ENCODE data around the gene NR1H4.
"Not testable (repeated sequence)": the region's sequence is repeated elsewhere in the genome, so short reads cannot be mapped to it uniquely, and the experiment has no call there.

The NR1H4 gene

GRCh38 chr12:100473716-100474150 lies at the start of gene NR1H4:
Gene NR1H4, plus strand, starts transcription at chr12:100473866. Its CDS starts 19,458 bp downstream, at chr12:100493324.
- no peak for DNase-seq (ENCODE audit: low read depth)

- no peak for DNase-seq (ENCODE audit: low read depth)
Measured at GRCh38 chr12:100426145-100426544, 47.5 kb upstream of the NR1H4 start.

- DNase-seq (ENCODE audit: low read depth), result no peak
Measured at GRCh38 chr12:100427078-100427477, 46.6 kb upstream of the NR1H4 start.

- not testable (repeated sequence) for DNase-seq (ENCODE audit: low read depth)
Measured at GRCh38 chr12:100430251-100430650, 43.4 kb upstream of the NR1H4 start.

- no peak for DNase-seq (ENCODE audit: low read depth)
Measured at GRCh38 chr12:100433701-100434100, 40.0 kb upstream of the NR1H4 start.

GRCh38 chr12:100434177-100434576 lies 39.5 kb upstream of the NR1H4 start:
- no peak for DNase-seq (ENCODE audit: low read depth)

- DNase-seq (ENCODE audit: low read depth), result no peak
Measured at GRCh38 chr12:100435957-100436356, 37.7 kb upstream of the NR1H4 start.

GRCh38 chr12:100437038-100437841 lies 36.4 kb upstream of the NR1H4 start:
- no peak for DNase-seq (ENCODE audit: low read depth)

GRCh38 chr12:100439797-100440196 lies 33.9 kb upstream of the NR1H4 start:
- DNase-seq (ENCODE audit: low read depth), result no peak

GRCh38 chr12:100442403-100442802 lies 31.3 kb upstream of the NR1H4 start:
- no peak for DNase-seq (ENCODE audit: low read depth)

- no peak for DNase-seq (ENCODE audit: low read depth)
Measured at GRCh38 chr12:100443434-100443833, 30.2 kb upstream of the NR1H4 start.

GRCh38 chr12:100445081-100445481 lies 28.6 kb upstream of the NR1H4 start:
- DNase-seq (ENCODE audit: low read depth), result no peak

GRCh38 chr12:100447381-100447780 lies 26.3 kb upstream of the NR1H4 start:
- DNase-seq (ENCODE audit: low read depth), result no peak

- DNase-seq (ENCODE audit: low read depth), result no peak
Measured at GRCh38 chr12:100448656-100449055, 25.0 kb upstream of the NR1H4 start.

GRCh38 chr12:100450735-100451134 lies 22.9 kb upstream of the NR1H4 start:
- no peak for DNase-seq (ENCODE audit: low read depth)

- DNase-seq (ENCODE audit: low read depth), result no peak
Measured at GRCh38 chr12:100453951-100454350, 19.7 kb upstream of the NR1H4 start.

GRCh38 chr12:100455896-100456295 lies 17.8 kb upstream of the NR1H4 start:
- DNase-seq (ENCODE audit: low read depth), result no peak

GRCh38 chr12:100458191-100458590 lies 15.5 kb upstream of the NR1H4 start:
- DNase-seq (ENCODE audit: low read depth), result no peak

- DNase-seq (ENCODE audit: low read depth), result no peak
Measured at GRCh38 chr12:100460702-100461101, 13.0 kb upstream of the NR1H4 start.

- no peak for DNase-seq (ENCODE audit: low read depth)
Measured at GRCh38 chr12:100461330-100461973, 12.2 kb upstream of the NR1H4 start.

- DNase-seq (ENCODE audit: low read depth), result no peak
Measured at GRCh38 chr12:100463661-100464060, 10.0 kb upstream of the NR1H4 start.

- no peak for DNase-seq (ENCODE audit: low read depth)
Measured at GRCh38 chr12:100464529-100464928, 9.1 kb upstream of the NR1H4 start.

- DNase-seq (ENCODE audit: low read depth), result no peak
Measured at GRCh38 chr12:100468126-100468525, 5.5 kb upstream of the NR1H4 start.

GRCh38 chr12:100472325-100472724 lies 1.3 kb upstream of the NR1H4 start:
- no peak for DNase-seq (ENCODE audit: low read depth)
